K562 (cell line): Measurements from ENCODE around the gene MEIS1.

ENCODE experiments used
- ATF3 ChIP-seq, 2 experiments: fragments of 450-650 bp in 1 of 2; sonication (generic) in 1 of 2; formaldehyde crosslinking in 1 of 2; IDR thresholded peaks in 1 of 2; conservative IDR thresholded peaks in 1 of 2; 2 replicates each; pipeline versions ENCODE4 v1.6.1 to v1.8.1; 2016 to 2023; ENCODE audit warnings: mild to moderate bottlenecking in 2 of 2, moderate library complexity in 2 of 2, inconsistent platforms in 1 of 2, missing genetic modification reagents in 1 of 2
- BDP1 ChIP-seq: IDR thresholded peaks from 3 replicates; pipeline ENCODE4 v1.6.1; 2011; ENCODE audit not compliant: insufficient read length, insufficient read depth
- CHD4 ChIP-seq: fragments of 200-600 bp; sonication (generic); IDR thresholded peaks from 3 replicates; pipeline ENCODE4 v1.6.1; 2012; ENCODE audit warnings: low read depth, mild to moderate bottlenecking, mixed read lengths, low read length, inconsistent platforms; ENCODE audit not compliant: insufficient read depth, insufficient replicate concordance, poor library complexity, severe bottlenecking
- CTCF ChIP-seq, 3 experiments: IDR thresholded peaks in 2 of 3; conservative IDR thresholded peaks in 1 of 3; 2 replicates each; pipeline ENCODE4 v1.5.1; 2011 to 2012; ENCODE audit warnings: low read length in 3 of 3, mild to moderate bottlenecking in 3 of 3, control low read depth in 2 of 3, improper control_type of control experiment in 1 of 3, inconsistent platforms in 1 of 3, low read depth in 1 of 3, mixed read lengths in 1 of 3, moderate library complexity in 1 of 3; ENCODE audit not compliant: insufficient read depth in 2 of 3
- GABPA ChIP-seq: fragments of 200-800 bp; sonication (Bioruptor generic); conservative IDR thresholded peaks from 2 replicates; pipeline ENCODE4 v1.6.1; 2016; ENCODE audit warnings: low read depth, missing genetic modification characterization, missing compliant biosample characterization
- HNRNPLL ChIP-seq: fragments of 200-400 bp; formaldehyde crosslinking; IDR thresholded peaks from 2 replicates; pipeline ENCODE4 v1.6.1; 2017; ENCODE audit warnings: low read length, low read depth, mild to moderate bottlenecking; ENCODE audit not compliant: poor library complexity, severe bottlenecking
- KDM1A ChIP-seq, 2 experiments: fragments of 450-650 bp; IDR thresholded peaks; 2 replicates each; pipeline ENCODE4 v1.6.1; 2016; ENCODE audit warnings: mild to moderate bottlenecking in 2 of 2
- MAFK ChIP-seq: IDR thresholded peaks from 2 replicates; pipeline ENCODE4 v1.6.1; 2011; ENCODE audit warnings: low read length, improper control_type of control experiment
- RCOR1 ChIP-seq, 2 experiments: IDR thresholded peaks; 2 replicates each; pipeline ENCODE4 v1.6.1; 2012; ENCODE audit warnings: low read depth in 2 of 2, low read length in 2 of 2, borderline replicate concordance in 1 of 2, improper control_type of control experiment in 1 of 2
- YY1 ChIP-seq, 3 experiments: IDR thresholded peaks; 2 replicates each; pipeline ENCODE4 v1.6.1; 2011; ENCODE audit warnings: low read length in 2 of 3, mild to moderate bottlenecking in 2 of 3, moderate library complexity in 2 of 3, borderline replicate concordance in 1 of 3, control low read depth in 1 of 3, low read depth in 1 of 3; ENCODE audit not compliant: insufficient read depth in 3 of 3, insufficient replicate concordance in 2 of 3, control insufficient read depth in 1 of 3, insufficient read length in 1 of 3; ENCODE audit errors: extremely low read depth in 1 of 3
- ZNF217 ChIP-seq: sonication (generic); formaldehyde crosslinking; IDR thresholded peaks from 2 replicates; pipeline ENCODE4 v1.8.0; 2022; ENCODE audit warnings: mild to moderate bottlenecking, missing genetic modification reagents
- ZNF280B ChIP-seq: fragments of 250-450 bp; sonication (Bioruptor Pico); IDR thresholded peaks from 2 replicates; pipeline ENCODE4 v1.5.1; 2021; ENCODE audit warnings: mild to moderate bottlenecking

GRCh38 chr2:66538291-66538690, 103.4 kb downstream of the MEIS1 start:
- TF ChIP-seq HNRNPLL (no peak), CTCF (IDR thresholded peaks at IDR 0.05 in 2 of 3, conservative IDR thresholded peaks at IDR 0.05 in 1 of 3; ENCODE audit: insufficient read depth in 2 of 3, low read depth in 1 of 3, low read length in 3 of 3) (no peak), ZNF217 (CRISPR knock-in tag) (no peak), RCOR1 (IDR thresholded peaks at IDR 0.05; ENCODE audit: borderline replicate concordance in 1 of 2, low read depth in 2 of 2, low read length in 2 of 2) (no peak), ATF3 (IDR thresholded peaks at IDR 0.05) (no peak), ATF3 (CRISPR knock-in tag; conservative IDR thresholded peaks at IDR 0.05) (no peak), CHD4 (no peak), MAFK (no peak), ZNF280B (CRISPR knock-in tag) (no peak), GABPA (tag) (no peak), BDP1 (no peak), KDM1A (IDR thresholded peaks at IDR 0.05) (no peak), YY1 (IDR thresholded peaks at IDR 0.05; ENCODE audit: borderline replicate concordance in 1 of 3, control insufficient read depth in 1 of 3, extremely low read depth in 1 of 3, insufficient read depth in 3 of 3, insufficient read length in 1 of 3, insufficient replicate concordance in 2 of 3, low read depth in 1 of 3, low read length in 2 of 3) (no peak)
